WTC11 (cell line): ENCODE measurements around the gene FCMR.

ENCODE experiments used
- ATF2 ChIP-seq: sonication (generic); formaldehyde crosslinking; IDR thresholded peaks from 2 replicates; pipeline ENCODE4 v1.8.1; 2022; ENCODE audit warnings: low read depth, missing genetic modification reagents, borderline replicate concordance
- CDX4 ChIP-seq: fragments of 250-450 bp; sonication (Bioruptor Pico); IDR thresholded peaks from 2 replicates; pipeline ENCODE4 v1.9.0; 2021; ENCODE audit warnings: moderate library complexity, mild to moderate bottlenecking, inconsistent platforms, borderline replicate concordance
- CREB1 ChIP-seq: sonication (generic); formaldehyde crosslinking; IDR thresholded peaks from 2 replicates; pipeline ENCODE4 v1.8.0; 2023; ENCODE audit warnings: mild to moderate bottlenecking, missing genetic modification reagents
- CTCF ChIP-seq: fragments of 200-600 bp; IDR thresholded peaks from 2 replicates; pipeline ENCODE4 v1.8.0; 2022; ENCODE audit warnings: antibody characterized with exemption
- ESRRA ChIP-seq: sonication (generic); formaldehyde crosslinking; IDR thresholded peaks from 2 replicates; pipeline ENCODE4 v1.8.1; 2022; ENCODE audit warnings: mild to moderate bottlenecking, missing genetic modification reagents, borderline replicate concordance
- NFE2L1 ChIP-seq: sonication (generic); formaldehyde crosslinking; IDR thresholded peaks from 2 replicates; pipeline ENCODE4 v1.8.1; 2023; ENCODE audit warnings: missing genetic modification reagents
- NR2C2 ChIP-seq: sonication (generic); formaldehyde crosslinking; IDR thresholded peaks from 2 replicates; pipeline ENCODE4 v1.8.0; 2022; ENCODE audit warnings: mild to moderate bottlenecking, missing genetic modification reagents
- NR3C1 ChIP-seq: sonication (generic); formaldehyde crosslinking; conservative IDR thresholded peaks from 2 replicates; pipeline ENCODE4 v1.8.1; 2023; ENCODE audit warnings: low read depth, mild to moderate bottlenecking, missing genetic modification reagents
- ZBTB21 ChIP-seq: sonication (generic); formaldehyde crosslinking; IDR thresholded peaks from 2 replicates; pipeline ENCODE4 v1.8.1; 2023; ENCODE audit warnings: mild to moderate bottlenecking, missing genetic modification reagents, borderline replicate concordance
- TF ChIP-seq, protein P1 (sequence below): sonication (generic); formaldehyde crosslinking; IDR thresholded peaks from 2 replicates; pipeline ENCODE4 v1.8.1; 2023; ENCODE audit warnings: mild to moderate bottlenecking, missing genetic modification reagents, moderate library complexity

GRCh38 chr1:206892351-206892984 lies 29.3 kb downstream of the FCMR start:
- TF ChIP-seq NR3C1 (CRISPR knock-in tag) (no peak), ZBTB21 (CRISPR knock-in tag) (no peak), CREB1 (CRISPR knock-in tag) (no peak), ESRRA (CRISPR knock-in tag) (no peak), CTCF (no peak), NFE2L1 (CRISPR knock-in tag) (no peak), ATF2 (no peak), NR2C2 (no peak), CDX4 (CRISPR knock-in tag) (no peak)
- TF ChIP-seq, protein P1, sequence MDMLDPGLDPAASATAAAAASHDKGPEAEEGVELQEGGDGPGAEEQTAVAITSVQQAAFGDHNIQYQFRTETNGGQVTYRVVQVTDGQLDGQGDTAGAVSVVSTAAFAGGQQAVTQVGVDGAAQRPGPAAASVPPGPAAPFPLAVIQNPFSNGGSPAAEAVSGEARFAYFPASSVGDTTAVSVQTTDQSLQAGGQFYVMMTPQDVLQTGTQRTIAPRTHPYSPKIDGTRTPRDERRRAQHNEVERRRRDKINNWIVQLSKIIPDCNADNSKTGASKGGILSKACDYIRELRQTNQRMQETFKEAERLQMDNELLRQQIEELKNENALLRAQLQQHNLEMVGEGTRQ (CRISPR knock-in tag): no peak
